Common myeloid progenitor, CD34-positive (primary cell): Measurements from ENCODE around the gene DYRK2.

Experiments used
- CTCF ChIA-PET: fragments of 350-600 bp; sonication (Branson Sonifier 250); formaldehyde crosslinking; loops from one replicate; lab custom pipeline; 2021; ENCODE audit warnings: antibody characterized with exemption; lab: Charles Lee
- POLR2A ChIA-PET: fragments of 350-600 bp; sonication (Branson Sonifier 250); formaldehyde crosslinking; loops from one replicate; lab custom pipeline; 2021; ENCODE audit warnings: antibody characterized with exemption; lab: Charles Lee
- DNase-seq, 3 donors: peaks; one replicate each; pipeline versions ENCODE4 v3.0.0 to v3.0.0-alpha.2; 2013
- H3K27ac ChIP-seq, 2 experiments: 1 replicate in 1 of 2; 2 replicates in 1 of 2; pipeline ENCODE4 v1.7.0; 2013; ENCODE audit warnings: inconsistent platforms in 2 of 2, low read length in 2 of 2, mild to moderate bottlenecking in 2 of 2, low read depth in 1 of 2, moderate library complexity in 1 of 2; ENCODE audit not compliant: severe bottlenecking in 2 of 2, insufficient read depth in 1 of 2, poor library complexity in 1 of 2
- H3K27me3 ChIP-seq, 5 experiments: replicated peaks in 2 of 5; 1 replicate in 3 of 5; 2 replicates in 2 of 5; pipeline versions ENCODE4 v1.6.1 to v1.7.0; 2013; ENCODE audit warnings: low read length in 4 of 5, mild to moderate bottlenecking in 2 of 5, moderate library complexity in 2 of 5, inconsistent platforms in 1 of 5; ENCODE audit not compliant: insufficient read depth in 5 of 5, control insufficient read depth in 4 of 5
- H3K36me3 ChIP-seq, 4 experiments: 1 replicate in 2 of 4; 2 replicates in 2 of 4; pipeline versions ENCODE4 v1.6.1 to v1.7.0; 2013; ENCODE audit warnings: low read length in 3 of 4, control low read depth in 1 of 4, mild to moderate bottlenecking in 1 of 4; ENCODE audit not compliant: control insufficient read depth in 4 of 4, insufficient read depth in 4 of 4
- H3K4me1 ChIP-seq, 4 experiments: 1 replicate in 3 of 4; 2 replicates in 1 of 4; pipeline versions ENCODE4 v1.6.1 to v1.7.1; 2013; ENCODE audit warnings: low read length in 3 of 4, mild to moderate bottlenecking in 3 of 4, control low read depth in 1 of 4, inconsistent platforms in 1 of 4, moderate library complexity in 1 of 4; ENCODE audit not compliant: control insufficient read depth in 4 of 4, insufficient read depth in 4 of 4; ENCODE audit errors: control extremely low read depth in 1 of 4
- H3K4me3 ChIP-seq, 7 experiments: 1 replicate in 4 of 7; 2 replicates in 3 of 7; pipeline versions ENCODE4 v1.5.1 to v1.7.0; 2013; ENCODE audit warnings: mild to moderate bottlenecking in 7 of 7, low read length in 6 of 7, moderate library complexity in 6 of 7, inconsistent platforms in 2 of 7, low read depth in 2 of 7, control low read depth in 1 of 7; ENCODE audit not compliant: insufficient read depth in 4 of 7, control insufficient read depth in 1 of 7; ENCODE audit errors: extremely low read depth in 1 of 7
- H3K9me3 ChIP-seq, 5 experiments: 1 replicate in 4 of 5; 2 replicates in 1 of 5; pipeline versions ENCODE4 v1.6.1 to v1.7.1; 2013; ENCODE audit warnings: low read length in 4 of 5, mild to moderate bottlenecking in 2 of 5, inconsistent platforms in 1 of 5, low read depth in 1 of 5, moderate library complexity in 1 of 5; ENCODE audit not compliant: control insufficient read depth in 4 of 5, insufficient read depth in 2 of 5; ENCODE audit errors: control extremely low read depth in 1 of 5
- WGBS: methylation state at CpG from one replicate; pipeline ENCODE4 v1.1.5; 2013; ENCODE audit not compliant: insufficient coverage; 5-methylcytosine and 5-hydroxymethylcytosine counted together

Gene DYRK2

GRCh38 chr12:67690656-67691055 is 42.1 kb downstream of the DYRK2 start:
- H3K27ac ChIP-seq: no peak overlapping the region
- CTCF ChIA-PET: interaction anchor here (0.7 kb wide), 1 partner anchor 229 kb away, joined by 3 read pairs; no protein-coding TSS in a partner anchor
- no peaks in the 10 kb centered on the region for H3K9me3 ChIP-seq
- H3K4me3 ChIP-seq: no peak overlapping the region
- H3K36me3 ChIP-seq: no peaks in the 10 kb centered on the region
- no peak for DNase-seq
- whole genome bisulfite sequencing: no CpG with 5 or more reads among the region's 1 CpG
- POLR2A ChIA-PET: no interaction called here
- peaks cover 0 to 7% (median 2%) of the 10 kb centered on the region in 4 experiments for H3K4me1 ChIP-seq
- peaks cover 0 to 29% (median 6%) of the 10 kb centered on the region in 5 experiments for H3K27me3 ChIP-seq

DNA sequence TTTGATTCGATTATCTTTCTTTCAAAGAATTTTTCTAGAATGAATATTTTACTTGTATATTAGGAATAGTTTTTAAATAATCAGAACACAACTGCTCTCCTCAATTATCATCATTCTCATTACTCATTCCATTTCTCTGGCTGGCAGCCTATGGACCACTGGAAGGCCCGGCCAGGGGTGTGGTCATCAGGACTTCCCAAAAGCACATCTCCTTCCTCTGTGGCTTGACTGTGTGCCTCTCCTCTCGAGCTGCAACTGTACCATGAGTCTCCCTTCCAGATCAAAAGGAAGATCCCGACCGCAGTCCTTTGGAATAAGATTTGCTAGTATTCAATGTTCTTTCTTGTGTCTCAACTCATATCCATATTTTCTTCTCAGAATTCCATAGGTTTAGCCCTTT is 42.7 kb downstream of the DYRK2 start:
- DNase-seq: no peak
- Histone ChIP-seq H3K4me1 (peaks cover 0 to 7% (median 2%) of the 10 kb centered on the region in 4 experiments), H3K27ac (no peak overlapping the region), H3K27me3 (peaks cover 0 to 30% (median 6%) of the 10 kb centered on the region in 5 experiments), H3K9me3 (no peaks in the 10 kb centered on the region), H3K36me3 (no peaks in the 10 kb centered on the region), H3K4me3 (no peak overlapping the region)
- 94% methylated on average over 2 of the region's 5 CpGs for WGBS
- ChIA-PET CTCF (no interaction called here), POLR2A (no interaction called here)

GRCh38 chr12:67692135-67692534 is 43.6 kb downstream of the DYRK2 start:
- no peaks in the 10 kb centered on the region for H3K9me3 ChIP-seq
- CTCF ChIA-PET: no interaction called here
- no CpG with 5 or more reads among the region's 3 CpGs for WGBS

GRCh38 chr12:67692966-67693365 is 44.4 kb downstream of the DYRK2 start:
- no peak overlapping the region for H3K4me3 ChIP-seq
- H3K36me3 ChIP-seq: no peaks in the 10 kb centered on the region
- no peak for DNase-seq
- peaks cover 0 to 35% (median 6%) of the 10 kb centered on the region in 5 experiments for H3K27me3 ChIP-seq
- no CpG with 5 or more reads among the region's 2 CpGs for WGBS
- no peaks in the 10 kb centered on the region for H3K9me3 ChIP-seq
- ChIA-PET CTCF (no interaction called here), POLR2A (no interaction called here)
- H3K27ac ChIP-seq: no peak overlapping the region
- H3K4me1 ChIP-seq: peaks cover 0 to 7% (median 3%) of the 10 kb centered on the region in 4 experiments

More at GRCh38 chr12:67692135-67692534, 43.6 kb downstream of the DYRK2 start:
- POLR2A ChIA-PET: no interaction called here
- Histone ChIP-seq H3K27me3 (peaks cover 0 to 32% (median 6%) of the 10 kb centered on the region in 5 experiments), H3K27ac (no peak overlapping the region), H3K4me3 (no peak overlapping the region), H3K4me1 (peaks cover 0 to 7% (median 2%) of the 10 kb centered on the region in 4 experiments), H3K36me3 (no peaks in the 10 kb centered on the region)
- no peak for DNase-seq

DNA sequence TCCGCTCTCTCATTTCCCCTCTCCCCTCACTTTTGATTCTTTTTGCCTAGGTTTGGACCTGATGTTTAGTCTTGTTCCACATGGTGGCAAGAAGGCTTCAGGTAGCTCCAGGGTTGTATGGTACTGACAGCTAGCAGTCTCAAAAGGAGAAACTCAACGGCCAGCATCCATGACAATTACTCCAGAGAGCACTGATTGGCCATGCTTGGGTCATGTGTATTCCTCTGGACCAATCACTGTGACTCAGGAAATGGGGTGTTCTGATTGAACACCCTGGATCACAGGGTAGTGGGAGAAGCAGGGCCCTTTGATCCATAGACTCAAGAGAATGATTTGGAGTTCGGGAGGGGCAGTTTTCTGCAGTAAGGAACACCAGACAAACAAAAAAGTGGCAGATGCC is 45.3 kb downstream of the DYRK2 start:
- 93% methylated on average over 2 of the region's 3 CpGs for WGBS
- DNase-seq: no peak
- peaks cover 3 to 12% (median 8%) of the 10 kb centered on the region in 4 experiments for H3K4me1 ChIP-seq
- no peaks in the 10 kb centered on the region for H3K9me3 ChIP-seq
- H3K27ac ChIP-seq: no peak overlapping the region
- no peaks in the 10 kb centered on the region for H3K36me3 ChIP-seq
- no peak overlapping the region for H3K4me3 ChIP-seq
- H3K27me3 ChIP-seq: peaks cover 0 to 35% (median 6%) of the 10 kb centered on the region in 5 experiments
- CTCF ChIA-PET: no interaction called here
- POLR2A ChIA-PET: no interaction called here

DNA sequence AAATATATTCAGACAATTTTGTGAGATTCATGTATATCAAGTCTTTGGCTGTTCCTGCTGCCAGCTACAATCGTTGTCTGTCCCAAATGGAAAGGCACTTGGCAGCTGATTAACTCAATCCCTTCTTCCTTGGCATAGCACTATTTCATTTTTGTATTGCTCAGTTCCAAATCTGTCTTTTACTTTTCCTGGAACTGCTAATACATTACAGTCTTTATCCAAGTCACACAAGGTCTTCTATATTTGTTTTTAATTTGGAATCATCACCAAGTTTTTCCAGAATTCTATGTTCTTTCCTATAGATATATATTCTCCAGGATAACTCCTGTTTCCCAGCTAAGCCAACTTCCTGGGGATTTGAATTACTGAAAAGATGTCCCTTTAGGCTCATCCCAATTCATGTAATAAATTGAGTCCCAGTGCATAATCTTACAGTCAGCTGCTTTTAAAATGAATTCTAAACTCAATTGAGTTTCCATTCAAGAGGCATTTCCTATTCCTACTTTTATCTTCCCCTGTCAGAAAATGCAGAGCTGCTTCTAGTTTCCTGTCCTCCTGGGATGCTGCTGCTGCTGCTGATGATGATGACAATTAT is 45.9 kb downstream of the DYRK2 start:
- Histone ChIP-seq H3K27me3 (peaks cover 0 to 35% (median 6%) of the 10 kb centered on the region in 5 experiments), H3K27ac (no peak overlapping the region), H3K4me3 (no peak overlapping the region), H3K36me3 (no peaks in the 10 kb centered on the region), H3K9me3 (no peaks in the 10 kb centered on the region), H3K4me1 (peaks cover 3 to 15% (median 10%) of the 10 kb centered on the region in 4 experiments)
- ChIA-PET POLR2A (no interaction called here), CTCF (no interaction called here)
- DNase-seq: no peak
- 100% methylated on average over 1 of the region's 1 CpG for WGBS

- ChIA-PET POLR2A (no interaction called here), CTCF (no interaction called here)
- no peak for DNase-seq
- Histone ChIP-seq H3K27ac (no peak overlapping the region), H3K4me3 (no peak overlapping the region), H3K36me3 (no peaks in the 10 kb centered on the region), H3K27me3 (peaks cover 0 to 32% (median 6%) of the 10 kb centered on the region in 5 experiments), H3K9me3 (no peaks in the 10 kb centered on the region), H3K4me1 (peaks cover 3 to 21% (median 9%) of the 10 kb centered on the region in 4 experiments)
- WGBS: no CpG with 5 or more reads among the region's 2 CpGs
These were observed 47.4 kb downstream of the DYRK2 start for GRCh38 chr12:67695974-67696373.
